GM12872 (cell line): ENCODE data around the gene IVNS1ABP.

Experiments used
- TF ChIP-seq, protein P1 (sequence below): IDR thresholded peaks from 3 replicates; pipeline ENCODE4 v1.5.1; 2011; ENCODE audit warnings: low read depth, mild to moderate bottlenecking, low read length, moderate library complexity; ENCODE audit not compliant: insufficient read depth

IVNS1ABP gene

DNA sequence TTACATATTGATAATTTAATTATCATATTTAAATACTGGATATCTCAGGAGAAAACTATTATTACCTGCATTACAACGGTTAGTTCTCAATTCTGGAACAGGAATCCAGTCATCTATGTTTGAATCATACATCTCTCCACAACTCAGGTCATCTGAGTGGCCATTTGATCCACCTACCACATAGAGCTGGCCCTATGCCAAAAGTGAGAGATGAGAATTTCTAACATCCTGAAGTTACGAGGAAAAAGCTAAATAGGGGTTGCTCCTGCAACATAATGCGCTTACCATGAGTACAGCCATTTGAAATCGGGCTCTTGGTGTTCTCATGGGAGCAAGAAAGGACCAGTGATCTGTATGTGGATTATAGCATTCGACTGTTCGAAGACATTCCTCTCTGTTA lies 16.9 kb downstream of the IVNS1ABP start:
- TF ChIP-seq, protein P1, sequence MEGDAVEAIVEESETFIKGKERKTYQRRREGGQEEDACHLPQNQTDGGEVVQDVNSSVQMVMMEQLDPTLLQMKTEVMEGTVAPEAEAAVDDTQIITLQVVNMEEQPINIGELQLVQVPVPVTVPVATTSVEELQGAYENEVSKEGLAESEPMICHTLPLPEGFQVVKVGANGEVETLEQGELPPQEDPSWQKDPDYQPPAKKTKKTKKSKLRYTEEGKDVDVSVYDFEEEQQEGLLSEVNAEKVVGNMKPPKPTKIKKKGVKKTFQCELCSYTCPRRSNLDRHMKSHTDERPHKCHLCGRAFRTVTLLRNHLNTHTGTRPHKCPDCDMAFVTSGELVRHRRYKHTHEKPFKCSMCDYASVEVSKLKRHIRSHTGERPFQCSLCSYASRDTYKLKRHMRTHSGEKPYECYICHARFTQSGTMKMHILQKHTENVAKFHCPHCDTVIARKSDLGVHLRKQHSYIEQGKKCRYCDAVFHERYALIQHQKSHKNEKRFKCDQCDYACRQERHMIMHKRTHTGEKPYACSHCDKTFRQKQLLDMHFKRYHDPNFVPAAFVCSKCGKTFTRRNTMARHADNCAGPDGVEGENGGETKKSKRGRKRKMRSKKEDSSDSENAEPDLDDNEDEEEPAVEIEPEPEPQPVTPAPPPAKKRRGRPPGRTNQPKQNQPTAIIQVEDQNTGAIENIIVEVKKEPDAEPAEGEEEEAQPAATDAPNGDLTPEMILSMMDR = no peak

DNA sequence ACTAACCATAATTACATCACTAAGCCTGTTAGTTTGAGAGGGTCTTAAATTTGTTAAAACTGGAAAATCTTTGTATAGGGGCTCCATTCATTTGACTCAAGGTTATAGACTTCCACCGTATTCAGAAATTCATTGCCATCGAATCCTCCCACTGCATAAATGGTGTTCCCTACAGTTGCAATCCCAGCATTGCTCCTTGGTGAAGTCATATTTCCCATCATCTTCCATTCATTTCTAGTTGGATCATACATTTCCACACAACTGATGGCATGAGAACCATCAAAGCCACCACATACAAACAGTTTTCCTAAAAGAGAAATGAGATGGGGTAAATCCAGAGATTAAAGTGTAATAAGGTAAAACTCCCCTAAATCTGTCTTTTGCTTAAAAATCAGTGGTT lies 19.1 kb downstream of the IVNS1ABP start:
- TF ChIP-seq, protein P1 = no peak

DNA sequence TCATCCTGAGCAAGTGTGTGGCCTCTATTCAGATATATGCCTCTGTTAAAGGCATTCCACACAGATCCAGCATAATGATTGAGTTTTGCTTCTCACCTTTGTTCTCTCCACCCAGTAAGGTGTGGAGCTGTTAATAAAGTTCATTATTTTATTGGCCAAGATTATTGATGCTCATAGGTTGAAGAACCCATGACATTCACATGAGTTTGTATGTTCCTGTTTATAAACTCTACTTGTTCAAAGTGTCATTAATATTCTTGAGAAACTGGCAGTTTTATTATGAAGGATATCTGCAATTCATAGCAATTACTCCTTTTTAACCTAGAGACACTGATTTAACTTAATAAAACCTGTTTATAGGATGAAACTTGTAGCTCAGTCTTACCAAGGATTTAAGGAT lies 22.0 kb downstream of the IVNS1ABP start:
- TF ChIP-seq, protein P1 = no peak

DNA sequence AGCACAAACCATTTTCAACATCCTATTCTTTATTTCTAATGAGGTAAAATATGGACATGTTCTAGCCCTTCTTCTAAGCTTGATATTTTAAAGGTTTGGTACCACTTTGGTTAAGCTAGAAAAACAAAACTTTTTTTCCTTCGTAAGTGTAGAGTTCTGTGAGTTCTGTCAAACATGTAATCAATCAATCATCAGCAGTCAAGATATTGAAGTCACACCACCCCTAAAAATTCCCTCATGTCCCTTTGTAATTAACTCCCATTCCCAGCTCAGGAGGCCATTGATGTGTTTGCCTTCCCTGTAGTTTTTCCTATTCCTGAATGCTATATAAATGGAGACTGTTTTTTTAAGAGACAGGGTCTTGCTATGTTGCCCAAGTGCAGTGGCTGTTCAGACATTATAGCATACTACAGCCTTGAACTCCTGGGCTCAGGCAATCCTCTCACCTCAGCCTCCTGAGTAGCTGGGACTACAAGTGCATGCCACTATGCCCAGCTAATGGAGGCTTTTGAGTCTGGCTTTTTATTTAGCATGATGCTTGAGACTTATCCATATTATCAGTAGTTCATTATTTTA lies 23.0 kb downstream of the IVNS1ABP start:
- TF ChIP-seq, protein P1 = no peak

DNA sequence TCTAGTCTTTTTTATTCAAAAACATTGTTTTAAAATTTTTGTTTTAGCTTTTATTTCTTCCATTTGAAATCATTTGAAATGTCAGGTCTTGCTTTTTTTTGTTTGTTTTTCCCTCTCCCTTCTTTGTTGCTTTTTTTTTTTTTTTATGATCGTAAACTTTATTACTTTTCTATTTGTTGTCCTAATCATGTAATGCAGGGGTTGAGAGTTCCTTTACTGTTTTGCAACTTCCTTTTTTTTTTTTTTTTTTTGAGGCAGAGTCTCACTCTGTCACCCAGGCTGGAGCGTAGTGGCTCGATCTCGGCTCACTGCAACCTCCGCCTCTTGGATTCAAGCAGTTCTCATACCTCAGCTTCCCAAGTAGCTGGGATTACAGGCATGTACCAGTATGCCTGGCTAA lies 24.8 kb downstream of the IVNS1ABP start:
- TF ChIP-seq, protein P1 = no peak

DNA sequence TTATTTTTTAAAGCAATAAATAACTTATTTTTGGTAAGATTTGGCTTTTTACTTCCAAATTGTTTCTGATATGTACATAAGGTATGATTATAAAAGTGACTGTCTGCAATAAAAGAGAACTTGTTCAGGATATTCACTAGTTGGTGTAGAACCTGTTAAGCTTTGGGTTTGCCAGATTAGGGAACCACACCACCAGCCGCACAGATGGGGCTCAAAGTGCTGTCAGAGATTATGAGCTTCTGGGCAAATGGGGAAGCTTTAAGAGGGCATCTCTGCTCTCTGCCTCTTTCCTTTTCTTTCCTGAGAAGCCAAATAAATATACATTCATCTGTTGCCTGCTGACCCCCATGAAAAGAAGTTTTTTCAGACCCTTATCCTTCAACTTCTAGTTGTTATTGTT lies 25.4 kb downstream of the IVNS1ABP start:
- TF ChIP-seq, protein P1 = no peak

DNA sequence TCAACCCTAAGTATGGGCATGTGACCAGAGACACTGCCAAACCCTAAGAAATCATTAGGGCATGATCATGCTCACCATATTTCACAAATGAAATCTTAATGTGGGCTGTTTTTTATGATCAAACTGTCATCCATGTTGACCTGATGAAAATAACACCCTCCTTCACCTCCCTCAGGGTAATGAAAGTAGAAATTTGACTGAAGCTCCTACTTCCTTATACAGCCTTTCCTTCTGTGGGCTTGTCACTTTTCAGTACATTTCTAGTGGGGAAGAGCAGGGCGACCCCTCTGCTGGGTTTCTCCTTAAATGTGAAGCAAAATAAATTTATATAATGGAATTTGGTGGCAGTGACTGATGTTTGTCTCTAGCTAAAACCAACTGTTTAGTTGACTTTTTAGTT lies 25.9 kb downstream of the IVNS1ABP start:
- TF ChIP-seq, protein P1 = no peak
